HG03045 (cell line): ENCODE results near the gene PRELID1.
"Not testable (repeated sequence)": the region's sequence is repeated elsewhere in the genome, so short reads cannot be mapped to it uniquely, and the experiment has no call there.

Source experiments
- ATAC-seq: cut with Tn5 transposase; IDR thresholded peaks from one replicate; pipeline ENCODE4 v1.9.1; 2021; ENCODE audit warnings: mild to moderate bottlenecking, moderate library complexity; ENCODE audit not compliant: unreplicated experiment

The PRELID1 gene

DNA sequence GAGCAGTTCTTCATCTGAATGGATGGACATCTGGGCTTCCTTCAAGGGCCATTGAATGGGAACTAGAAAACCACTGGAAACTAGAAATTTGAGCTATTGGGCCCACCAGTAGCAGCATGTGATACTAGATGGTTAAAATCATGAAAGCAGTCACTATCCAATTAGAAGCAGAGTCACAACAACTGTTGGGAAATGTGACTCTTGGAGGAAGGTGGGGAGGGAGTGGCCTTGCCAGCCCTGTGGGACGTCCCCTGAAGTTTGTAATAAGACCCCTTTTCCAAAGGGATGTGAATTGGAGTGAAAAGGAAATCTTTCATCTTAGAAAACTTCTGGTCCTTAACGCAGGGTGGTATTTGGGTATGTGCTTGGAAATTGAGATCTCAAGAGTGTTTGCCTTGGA, 5.7 kb upstream of the PRELID1 start:
- no peak for ATAC-seq

DNA sequence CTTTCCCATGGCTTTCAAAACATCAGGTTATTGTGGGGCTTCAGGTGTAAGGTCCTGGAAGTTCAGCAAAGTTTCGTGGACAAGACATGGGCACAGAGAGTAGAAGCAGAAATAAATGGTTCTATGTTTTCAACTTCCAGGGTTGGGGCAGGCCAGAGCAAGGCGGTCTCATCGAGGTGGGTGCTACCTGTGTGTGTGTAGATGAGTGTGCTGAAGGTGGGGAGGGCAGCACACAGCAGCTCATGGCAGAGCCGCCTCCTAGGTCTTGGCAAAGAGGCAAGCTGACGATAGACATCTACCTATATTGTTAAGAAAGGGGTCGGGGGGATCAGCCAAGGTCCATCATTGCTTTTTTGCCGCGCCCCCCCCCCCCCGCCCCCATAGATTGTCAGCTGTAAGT, 3.9 kb upstream of the PRELID1 start:
- no peak for ATAC-seq

DNA sequence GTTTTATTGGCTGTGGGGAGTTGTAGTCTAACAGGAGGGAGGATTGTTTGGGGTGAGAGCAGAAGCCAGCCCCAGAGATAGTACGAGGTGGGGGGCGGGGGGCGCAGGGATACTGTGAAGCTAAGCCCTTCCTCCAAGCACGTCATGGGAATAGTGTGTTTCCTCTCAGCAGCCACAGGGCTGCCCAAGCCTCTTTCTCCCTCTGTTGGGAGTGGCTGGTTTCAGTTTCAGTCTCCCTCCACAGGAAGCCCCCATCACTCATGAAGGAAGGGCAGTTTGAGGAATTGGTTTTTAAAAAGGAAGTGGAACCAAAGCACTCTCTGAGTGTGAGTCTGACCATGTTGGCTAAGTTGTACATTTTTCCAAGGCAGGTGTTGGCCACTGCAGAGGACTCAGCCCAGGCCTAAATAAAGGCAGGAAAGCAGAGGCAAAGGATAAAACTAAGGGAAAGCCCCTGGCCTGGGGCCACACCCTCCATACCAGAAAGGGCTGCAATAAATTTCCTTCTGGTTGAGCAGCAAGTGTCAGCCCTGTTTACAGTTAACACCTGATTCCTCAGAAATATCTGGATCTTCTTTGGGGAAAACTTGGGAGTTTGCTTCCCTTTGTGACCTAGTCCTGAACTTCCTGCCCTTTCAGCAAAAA, 3.2 kb upstream of the PRELID1 start:
- peak; percentile 43 for ATAC-seq

DNA sequence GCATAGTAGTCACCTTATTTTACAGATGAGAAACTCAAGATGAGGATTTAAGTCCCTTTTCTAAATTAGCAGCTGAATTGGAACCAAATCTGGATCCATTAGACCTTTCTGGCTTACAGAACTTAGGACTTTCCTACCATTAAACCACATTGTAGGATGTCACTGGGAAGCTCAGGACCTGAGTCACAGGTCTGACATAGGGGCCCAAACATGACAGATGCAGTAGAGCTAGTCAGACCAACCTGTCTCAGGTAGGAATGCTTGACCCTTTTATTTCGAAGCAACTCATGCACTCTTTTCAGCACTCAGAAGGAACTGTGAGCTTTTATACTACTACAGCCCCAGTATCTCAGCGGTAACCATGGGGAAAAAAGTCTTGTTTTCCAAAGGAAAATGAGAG, 2.6 kb upstream of the PRELID1 start:
- ATAC-seq = no peak

DNA sequence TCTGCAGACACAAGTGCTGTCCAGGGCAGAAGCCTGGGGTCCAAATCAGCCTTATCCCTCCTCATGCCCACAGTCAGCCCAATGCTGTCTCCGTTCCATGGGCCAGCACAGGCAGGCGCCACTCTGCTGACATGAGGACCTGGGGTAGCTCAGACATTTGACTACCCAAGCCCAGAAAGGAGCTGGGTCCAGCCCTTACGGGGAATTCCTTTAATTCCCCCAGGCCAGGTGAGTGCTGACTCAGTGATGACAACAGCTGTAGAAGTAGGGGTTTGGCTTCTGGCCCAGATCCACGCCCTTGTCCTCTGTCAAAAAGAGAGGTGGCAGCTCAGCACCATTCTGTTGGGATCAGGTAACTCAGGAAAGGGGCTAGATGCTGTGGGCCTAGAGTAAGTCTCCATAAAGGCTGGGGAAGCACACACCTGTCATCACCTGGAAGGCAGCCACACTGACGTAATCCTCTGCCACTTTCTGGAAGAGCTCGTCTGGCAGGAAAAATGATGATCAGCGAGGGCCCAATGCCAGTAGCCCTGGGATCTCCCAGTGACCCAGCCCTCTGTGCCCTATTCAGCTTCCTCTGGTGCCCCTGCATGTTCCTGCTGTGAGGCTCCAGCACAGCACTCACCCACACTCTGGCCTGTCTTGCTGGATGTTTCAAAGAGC, 2.0 kb upstream of the PRELID1 start:
- ATAC-seq = no peak

DNA sequence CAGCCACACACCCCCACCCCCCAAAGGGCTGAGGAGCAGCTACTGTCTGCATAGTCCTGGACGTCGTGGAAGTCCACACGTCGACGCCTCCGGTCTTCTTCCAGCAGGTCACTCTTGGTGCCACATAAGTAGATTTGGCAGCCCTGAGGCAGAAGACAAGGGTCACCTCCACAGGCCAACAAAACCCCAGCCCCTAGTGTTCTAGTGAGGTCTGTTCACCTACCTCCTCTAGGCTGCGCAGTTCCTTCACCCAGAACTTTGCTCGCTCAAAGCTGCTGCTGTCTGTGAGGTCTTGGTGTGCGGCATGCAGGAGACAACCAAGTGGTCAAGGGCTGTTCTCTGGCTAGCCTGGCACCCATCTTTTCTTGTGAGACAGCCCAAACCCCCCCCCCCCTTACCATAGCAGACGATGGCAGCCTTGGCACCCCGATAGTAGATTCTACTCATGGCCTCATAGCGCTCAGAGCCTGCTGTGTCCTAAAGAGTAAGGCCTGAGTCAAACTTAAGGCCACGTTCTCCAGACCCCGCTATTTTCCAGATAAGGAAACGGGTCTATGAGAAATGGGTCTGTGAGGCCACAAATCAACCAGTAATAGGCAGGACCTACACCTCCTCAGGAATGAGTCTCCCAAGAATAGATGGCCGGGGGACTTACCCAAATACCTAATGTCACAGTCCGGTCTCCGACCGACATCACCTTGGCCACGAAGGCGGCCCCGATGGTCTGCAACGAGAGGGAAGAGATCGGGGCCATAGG, 1.1 kb upstream of the PRELID1 start:
- ATAC-seq = no peak

DNA sequence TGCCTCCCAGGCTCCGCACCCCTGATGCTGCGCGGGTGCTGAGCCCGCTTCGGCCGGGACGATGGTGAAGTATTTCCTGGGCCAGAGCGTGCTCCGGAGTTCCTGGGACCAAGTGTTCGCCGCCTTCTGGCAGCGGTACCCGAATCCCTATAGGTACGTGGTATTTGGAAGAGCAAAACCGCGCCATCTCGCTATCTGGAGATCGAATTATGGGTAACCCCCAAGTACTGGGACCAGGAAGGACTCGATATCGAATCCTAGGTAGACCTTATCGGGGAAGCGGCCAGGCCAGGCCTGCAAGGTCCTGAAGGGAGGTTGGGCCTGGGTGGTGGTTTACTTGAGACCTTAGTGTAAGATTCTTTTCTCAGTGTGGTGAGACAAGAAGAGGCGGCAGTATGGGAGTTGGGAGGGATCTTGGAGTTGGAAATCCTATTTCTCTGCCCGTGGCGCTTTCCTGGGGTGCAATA, 359 bp downstream of the PRELID1 start:
- ATAC-seq = no peak

DNA sequence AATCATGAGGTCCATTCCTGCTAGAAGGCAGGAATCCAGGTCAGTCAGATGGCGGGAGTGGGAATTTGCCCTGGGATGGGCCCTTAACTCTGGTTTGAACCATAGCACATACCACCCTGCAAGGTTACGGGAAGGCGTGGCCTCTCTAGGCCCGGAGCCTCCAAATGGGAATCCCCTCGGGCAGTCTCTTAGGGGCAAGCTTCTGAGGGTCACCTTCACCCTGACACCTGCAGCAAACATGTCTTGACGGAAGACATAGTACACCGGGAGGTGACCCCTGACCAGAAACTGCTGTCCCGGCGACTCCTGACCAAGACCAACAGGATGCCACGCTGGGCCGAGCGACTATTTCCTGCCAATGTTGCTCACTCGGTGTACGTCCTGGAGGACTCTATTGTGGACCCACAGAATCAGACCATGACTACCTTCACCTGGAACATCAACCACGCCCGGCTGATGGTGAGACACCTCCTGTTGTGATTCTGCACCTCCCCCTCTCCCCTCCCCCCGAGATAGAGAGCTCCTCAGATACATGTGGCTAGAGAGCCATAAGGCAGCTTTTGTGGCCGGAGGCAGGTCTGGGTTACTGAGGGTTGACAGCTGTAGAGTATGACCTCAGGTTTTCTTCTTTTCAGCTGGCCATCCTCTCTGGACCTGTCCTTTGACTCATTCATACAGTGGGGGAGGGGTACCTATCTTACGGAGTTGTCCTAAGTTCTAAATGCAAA, 957 bp downstream of the PRELID1 start:
- no peak for ATAC-seq

DNA sequence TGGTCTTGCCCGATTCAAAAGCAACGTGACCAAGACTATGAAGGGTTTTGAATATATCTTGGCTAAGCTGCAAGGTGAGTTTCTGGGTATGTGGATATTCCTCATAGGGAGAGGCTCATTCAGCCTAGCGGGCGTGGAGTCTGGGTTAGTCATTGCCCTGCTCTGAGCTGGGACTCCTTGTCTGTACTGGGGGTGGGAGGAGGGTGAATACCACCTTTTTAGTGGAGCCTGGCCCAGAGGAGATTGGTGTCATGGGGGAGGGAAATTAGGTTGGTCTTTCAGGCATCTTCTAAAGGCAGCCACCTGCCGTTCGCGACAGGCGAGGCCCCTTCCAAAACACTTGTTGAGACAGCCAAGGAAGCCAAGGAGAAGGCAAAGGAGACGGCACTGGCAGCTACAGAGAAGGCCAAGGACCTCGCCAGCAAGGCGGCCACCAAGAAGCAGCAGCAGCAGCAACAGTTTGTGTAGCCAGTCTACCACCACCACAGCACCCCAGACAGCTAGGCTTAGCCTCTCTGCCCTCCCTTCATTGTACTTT, 2.6 kb downstream of the PRELID1 start:
- not testable (repeated sequence) for ATAC-seq

DNA sequence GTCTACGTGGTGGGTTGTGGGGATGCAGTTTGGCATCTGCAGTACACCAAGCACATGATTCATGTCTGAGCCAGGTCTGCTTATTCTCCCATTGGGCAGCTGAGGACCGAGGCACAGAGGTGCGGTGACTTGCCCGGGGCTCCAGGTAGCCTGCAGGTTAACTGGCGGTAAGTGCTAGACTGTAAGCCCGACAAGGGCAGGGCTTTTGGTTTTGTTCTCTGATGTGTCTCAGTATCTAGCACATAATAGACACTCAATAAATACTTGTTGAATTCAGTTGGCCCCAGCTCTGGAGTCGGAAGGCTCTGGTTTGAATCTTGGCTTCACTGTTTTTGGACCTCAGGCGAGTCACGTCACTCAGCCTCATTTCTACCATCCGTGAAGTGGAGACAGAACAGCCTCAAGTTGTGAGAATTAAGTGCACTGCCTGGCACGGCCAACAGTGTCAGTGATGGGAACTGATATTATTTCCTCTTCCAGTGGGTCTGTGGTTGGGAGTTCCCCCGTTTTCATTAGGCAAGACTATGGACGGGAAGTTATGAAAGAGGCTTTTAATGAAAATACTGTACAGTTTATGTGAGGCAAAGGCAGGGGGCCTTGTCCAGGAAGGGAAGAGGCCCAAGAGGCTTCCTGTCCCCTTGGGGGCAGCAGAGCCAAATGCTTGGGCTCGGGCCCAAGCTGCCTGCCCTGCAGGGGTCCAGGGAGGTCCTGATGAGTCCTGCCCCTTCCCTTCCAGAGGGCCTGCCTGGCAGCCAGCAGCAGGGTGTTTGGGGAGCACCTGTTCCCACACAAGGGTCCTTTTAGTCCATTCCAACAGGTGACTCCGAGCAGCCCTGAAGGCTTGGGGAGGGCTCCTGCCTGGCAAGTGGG, 3.3 kb downstream of the PRELID1 start:
- no peak for ATAC-seq

DNA sequence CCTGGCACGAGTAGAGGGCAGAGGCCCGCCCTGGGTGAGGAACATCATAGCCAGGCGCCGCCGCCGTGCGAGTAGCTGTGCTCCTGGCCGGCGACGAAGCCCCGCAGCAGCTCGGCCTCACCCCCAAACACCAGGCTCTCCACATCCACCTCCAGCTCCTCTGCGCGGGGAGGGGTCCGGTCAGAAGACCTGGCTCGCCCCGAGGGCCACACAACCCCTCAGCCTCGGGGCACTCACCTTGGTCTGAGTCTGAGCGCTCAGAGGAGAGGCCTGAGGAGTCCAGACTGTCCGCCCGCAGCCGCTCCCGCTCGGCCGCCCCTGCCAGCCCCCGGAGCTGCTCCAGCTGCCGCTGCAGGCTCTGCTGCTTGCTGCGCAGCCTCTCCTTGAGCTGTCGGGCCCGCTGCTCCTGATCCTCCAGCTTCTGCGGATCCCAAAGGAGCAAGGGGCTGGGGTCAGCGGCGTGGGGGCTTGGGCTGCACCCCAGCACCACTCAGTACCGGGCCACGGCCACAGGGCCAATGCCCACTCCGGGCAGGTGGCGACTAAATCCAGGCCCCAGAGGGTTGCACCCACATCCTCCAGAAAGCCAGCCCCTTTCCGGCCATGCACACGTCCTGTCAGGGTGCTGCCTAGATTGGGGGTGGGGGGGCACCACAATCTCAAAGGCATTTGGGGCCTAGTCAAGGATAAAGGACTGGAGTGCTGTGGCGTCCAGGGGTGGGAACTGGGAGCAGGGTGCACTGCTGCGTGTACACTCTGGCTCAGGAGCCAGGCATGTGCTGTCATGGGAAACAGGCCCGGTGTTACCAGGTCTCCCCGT, 4.2 kb downstream of the PRELID1 start:
- no peak for ATAC-seq

DNA sequence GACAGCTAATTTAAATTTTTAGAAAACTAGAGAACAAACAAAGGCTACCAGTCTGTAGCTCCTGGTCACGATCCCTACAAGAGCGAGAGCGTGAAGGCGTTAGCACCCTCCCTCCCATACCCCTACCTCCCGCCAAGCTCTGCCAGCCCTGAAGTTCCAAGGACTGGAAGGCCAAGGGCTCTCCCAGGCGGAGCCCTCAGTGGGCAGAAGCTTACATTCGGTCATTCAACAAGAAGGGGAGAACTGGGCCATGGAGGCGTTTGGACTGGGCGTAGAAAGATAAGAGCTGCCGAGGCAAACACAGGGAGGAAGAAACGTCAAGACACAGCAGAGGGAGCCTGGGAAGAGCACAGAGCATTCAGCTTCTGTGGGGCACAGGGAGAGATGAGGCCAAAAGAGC, 5.1 kb downstream of the PRELID1 start:
- ATAC-seq = no peak

DNA sequence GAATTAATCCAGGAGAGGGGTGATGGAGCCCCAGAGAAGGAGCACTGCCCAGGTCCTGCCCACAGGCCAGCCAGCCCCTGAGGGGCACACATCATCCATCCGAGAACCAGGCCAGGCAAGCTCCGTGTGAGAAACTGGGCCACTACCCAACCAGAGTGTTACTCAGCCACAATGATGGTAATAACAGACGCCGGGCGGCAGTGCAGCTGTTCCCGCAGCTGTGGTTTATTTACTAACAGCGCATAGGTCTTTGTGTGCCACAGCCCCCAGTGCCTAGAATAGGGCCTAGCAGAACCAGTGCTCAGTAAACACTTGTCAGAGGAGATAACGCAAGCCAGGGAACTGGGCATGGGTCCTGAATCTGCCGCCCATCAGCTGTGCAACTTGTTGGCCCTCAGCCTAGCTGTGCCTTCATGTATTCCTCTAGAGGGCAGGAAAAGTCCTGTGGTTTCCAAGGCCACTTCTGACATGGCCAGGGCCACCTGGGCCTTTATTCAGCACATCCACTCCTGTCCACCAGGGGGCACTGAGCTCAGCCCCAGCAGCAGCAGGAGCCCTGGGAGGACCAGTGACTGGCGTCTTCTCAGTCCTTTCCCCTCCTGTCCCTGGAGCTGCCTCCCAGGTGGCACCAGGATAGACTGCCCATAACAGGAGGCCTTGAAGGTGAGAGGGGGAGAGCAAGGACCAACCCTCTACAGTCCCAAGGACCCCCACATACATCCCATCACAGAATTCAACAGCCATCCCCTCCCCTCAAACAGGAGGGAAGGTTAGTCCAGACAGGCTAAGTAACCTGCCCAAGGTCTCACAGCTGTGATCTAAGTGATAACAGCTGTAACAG, 6.0 kb downstream of the PRELID1 start:
- ATAC-seq = no peak

DNA sequence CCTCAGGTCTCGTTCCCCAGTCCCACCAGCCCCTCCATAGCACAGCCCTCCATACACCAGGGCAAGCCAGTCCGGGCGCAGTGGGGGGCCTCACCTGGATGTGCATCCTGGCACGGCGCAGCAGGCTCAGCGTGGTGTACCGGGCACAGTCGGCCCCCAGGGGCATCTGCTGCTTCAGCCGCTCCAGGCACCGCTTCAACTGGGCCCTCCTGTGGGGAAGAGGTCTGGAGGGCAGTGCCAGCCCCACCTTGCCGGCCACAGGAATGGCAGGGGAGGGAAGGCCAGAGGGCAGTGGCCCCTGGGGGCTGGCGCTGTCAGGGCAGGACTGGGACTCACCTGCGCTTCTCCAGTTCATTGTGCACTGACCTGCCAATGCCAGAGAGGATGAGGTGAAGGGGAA, 6.7 kb downstream of the PRELID1 start:
- ATAC-seq = no peak

DNA sequence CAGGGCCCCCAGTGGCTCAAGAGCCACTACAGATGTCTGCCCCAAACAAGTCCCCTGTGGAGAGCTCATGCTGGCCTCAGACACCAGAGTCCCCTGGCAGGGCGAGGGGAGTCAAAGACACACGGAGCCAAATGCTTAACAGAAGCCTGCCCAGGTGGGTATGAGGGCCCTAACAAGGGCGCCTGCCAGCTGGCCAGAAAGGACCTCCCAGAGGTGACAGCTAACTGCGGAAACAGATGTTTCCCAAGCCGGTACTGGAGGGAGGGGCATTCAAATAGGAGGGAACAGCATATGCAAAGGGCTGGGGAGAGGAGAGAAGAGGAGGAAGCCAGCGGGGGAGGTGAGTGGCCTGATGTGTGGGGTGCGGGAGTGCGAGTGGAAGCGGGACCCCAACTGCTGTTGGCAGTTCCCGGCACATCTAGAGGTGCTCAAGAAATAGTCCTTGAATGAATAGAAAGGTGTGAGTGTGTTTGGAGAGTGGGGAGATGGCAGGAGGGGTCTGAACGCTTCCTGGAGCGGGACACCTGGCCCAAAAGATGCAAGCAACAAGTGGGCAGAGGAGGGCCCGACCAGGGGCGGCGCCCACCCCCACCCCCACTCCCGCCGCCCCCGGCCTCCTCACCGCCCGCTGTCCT, 7.3 kb downstream of the PRELID1 start:
- ATAC-seq = no peak

DNA sequence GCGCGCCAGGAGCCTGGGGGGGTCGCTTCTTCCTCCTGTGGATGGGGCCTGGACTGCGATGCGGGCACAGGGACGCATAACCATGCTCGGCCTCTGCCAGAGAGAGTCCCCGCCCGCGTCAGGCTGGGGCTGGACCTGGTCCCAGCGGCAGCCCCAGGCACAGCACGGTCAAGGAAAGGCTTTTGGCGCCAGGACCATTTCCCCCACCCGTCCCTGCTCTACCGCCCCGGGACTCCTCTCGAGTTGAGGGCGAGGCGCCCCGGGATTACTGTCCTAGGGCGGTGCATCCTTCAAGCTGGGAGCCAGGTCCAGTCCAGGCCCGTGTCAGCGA, 7.8 kb downstream of the PRELID1 start:
- ATAC-seq = no peak

DNA sequence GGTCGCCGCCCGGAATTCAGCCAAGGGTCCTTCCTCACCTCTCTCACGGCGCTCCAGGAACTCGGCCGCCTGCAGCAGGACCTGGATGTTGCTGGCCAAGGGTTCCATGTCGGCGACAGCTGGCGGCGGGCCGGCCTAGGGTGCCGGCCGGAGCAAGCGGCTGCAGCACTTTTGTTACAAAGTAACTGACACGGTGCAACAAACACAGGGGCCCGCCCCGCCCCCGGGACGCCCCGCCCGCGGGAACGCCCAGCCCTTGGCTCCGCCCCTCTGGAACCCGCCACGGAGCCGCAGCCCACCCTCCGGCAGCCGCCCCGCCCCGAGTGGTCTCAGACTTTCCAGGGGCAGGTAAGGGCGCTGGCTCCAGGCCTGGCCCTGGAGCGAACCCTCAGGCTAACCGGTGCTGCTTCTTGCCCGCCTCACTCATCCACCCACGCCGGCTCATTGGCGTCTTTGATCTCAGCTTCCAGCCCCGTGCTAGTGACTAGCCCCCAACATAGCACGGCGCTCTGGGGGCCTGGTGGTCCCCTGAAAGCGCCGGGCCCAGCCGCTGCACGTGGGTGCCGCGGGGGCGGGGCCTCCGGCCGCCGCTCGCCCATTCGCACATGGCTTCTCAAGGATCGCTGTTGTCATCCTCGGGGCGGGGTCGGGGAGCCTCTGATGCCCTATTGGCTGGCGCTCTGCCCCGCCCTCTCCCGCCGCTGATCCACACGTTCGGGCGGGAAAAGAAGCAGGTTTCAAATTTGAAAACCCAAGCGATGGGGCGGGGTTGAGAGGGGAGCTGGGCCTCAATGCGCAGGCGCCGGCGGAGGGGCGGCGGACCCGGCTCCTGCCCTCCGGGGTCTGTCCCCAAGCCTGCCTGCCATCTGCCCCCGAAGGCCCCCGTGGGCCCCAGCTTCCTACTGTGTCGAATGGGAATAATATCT, 8.4 kb downstream of the PRELID1 start, which contains the start of gene MXD3:
Gene MXD3 (minus strand): TSS at position 176 of the 926 bp plus-strand sequence. CDS start 68 bp downstream, at position 108.
- peak; percentile 74 for ATAC-seq
